OCI-LY1 (cell line): ENCODE results near the gene CHRM4.
A peak's percentile ranks its signal among the peaks of the same experiment; 100 is the strongest.

Experiments used
- H2AFZ ChIP-seq: fragments of 200-600 bp; sonication (generic), shearing (Covaris generic); 2 replicates; pipeline ENCODE4 v1.6.0; 2014; ENCODE audit warnings: antibody characterized with exemption, mild to moderate bottlenecking, low read length
- H3F3A ChIP-seq: fragments of 200-600 bp; sonication (generic), shearing (Covaris generic); 2 replicates; pipeline ENCODE4 v1.6.0; 2014; ENCODE audit warnings: mild to moderate bottlenecking, antibody characterized with exemption, low read length, moderate library complexity; ENCODE audit not compliant: insufficient read depth
- H3K27ac ChIP-seq: fragments of 200-600 bp; sonication (generic); 2 replicates; pipeline ENCODE4 v1.5.1; 2014; ENCODE audit warnings: low read length, mixed run types, mild to moderate bottlenecking, low read depth; ENCODE audit not compliant: poor library complexity, severe bottlenecking
- H3K27me3 ChIP-seq: fragments of 200-600 bp; sonication (generic); 2 replicates; pipeline ENCODE4 v1.6.0; 2014; ENCODE audit warnings: antibody characterized with exemption, mild to moderate bottlenecking, low read length, moderate library complexity; ENCODE audit not compliant: insufficient read depth
- H3K36me3 ChIP-seq: fragments of 200-600 bp; sonication (generic); 2 replicates; pipeline ENCODE4 v1.6.1; 2014; ENCODE audit warnings: mild to moderate bottlenecking, antibody characterized with exemption, low read length, moderate library complexity, mixed read lengths; ENCODE audit not compliant: insufficient read depth
- H3K4me1 ChIP-seq: fragments of 200-600 bp; sonication (generic); 2 replicates; pipeline ENCODE4 v1.5.1; 2014; ENCODE audit warnings: mild to moderate bottlenecking, low read length, moderate library complexity; ENCODE audit not compliant: insufficient read depth, severe bottlenecking
- H3K4me2 ChIP-seq: fragments of 200-600 bp; sonication (generic), shearing (Covaris generic); 2 replicates; pipeline ENCODE4 v1.6.1; 2014; ENCODE audit warnings: low read length
- H3K4me3 ChIP-seq: fragments of 200-600 bp; sonication (generic); 2 replicates; pipeline ENCODE4 v1.5.1; 2014; ENCODE audit warnings: low read length, low read depth, mild to moderate bottlenecking, mixed read lengths; ENCODE audit not compliant: poor library complexity, severe bottlenecking
- H3K79me2 ChIP-seq: fragments of 200-600 bp; shearing (Covaris generic); 2 replicates; pipeline ENCODE4 v1.6.1; 2016; ENCODE audit warnings: mixed run types, low read length, mixed read lengths; ENCODE audit not compliant: insufficient read depth
- H3K9ac ChIP-seq: fragments of 200-600 bp; sonication (generic), shearing (Covaris generic); 2 replicates; pipeline ENCODE4 v1.6.1; 2014; ENCODE audit warnings: mild to moderate bottlenecking, low read length, mixed read lengths
- H3K9me2 ChIP-seq: fragments of 200-600 bp; sonication (generic), shearing (Covaris generic); 2 replicates; pipeline ENCODE4 v1.6.1; 2014; ENCODE audit warnings: low read depth, mild to moderate bottlenecking, low read length, mixed read lengths
- H3K9me3 ChIP-seq: fragments of 200-600 bp; shearing (Covaris generic); 2 replicates; pipeline ENCODE4 v1.6.1; 2014; ENCODE audit warnings: low read length, mixed read lengths
- H4K20me1 ChIP-seq: fragments of 200-600 bp; sonication (generic), shearing (Covaris generic); 2 replicates; pipeline ENCODE4 v1.6.0; 2016; ENCODE audit warnings: mild to moderate bottlenecking, low read length; ENCODE audit not compliant: insufficient read depth
- CTCF ChIP-seq: fragments of 200-600 bp; sonication (generic), shearing (Covaris generic); IDR thresholded peaks from 2 replicates; pipeline ENCODE4 v1.5.1; 2017; ENCODE audit warnings: mild to moderate bottlenecking, antibody characterized with exemption, low read length, moderate library complexity, mixed read lengths
- EZH2 ChIP-seq: fragments of 200-600 bp; sonication (generic), shearing (Covaris generic); IDR thresholded peaks from 2 replicates; pipeline ENCODE4 v1.8.0; 2017; ENCODE audit warnings: borderline replicate concordance, mixed run types, mild to moderate bottlenecking, antibody characterized with exemption, low read length, moderate library complexity, mixed read lengths

Gene CHRM4

GRCh38 chr11:46370253-46370652 is 21.3 kb downstream of the CHRM4 start:
- Histone ChIP-seq H3K79me2 (no peaks in the 10 kb centered on the region), H3K36me3 (peaks cover 70% of the 10 kb centered on the region), H3K27ac (no peak overlapping the region), H3K4me3 (no peak overlapping the region), H3K4me1 (peaks cover 7% of the 10 kb centered on the region), H3K27me3 (no peaks in the 10 kb centered on the region), H4K20me1 (no peaks in the 10 kb centered on the region), H3K9me2 (no peaks in the 10 kb centered on the region), H3F3A (no peaks in the 10 kb centered on the region), H3K9me3 (no peaks in the 10 kb centered on the region), H2AFZ (no peak overlapping the region), H3K9ac (no peak overlapping the region), H3K4me2 (no peak overlapping the region)
- TF ChIP-seq EZH2, result no peak
- no peak for TF ChIP-seq CTCF

GRCh38 chr11:46369458-46370152 is 22.0 kb downstream of the CHRM4 start:
- Histone ChIP-seq H3K9ac (no peak overlapping the region), H3K9me3 (no peaks in the 10 kb centered on the region), H3K36me3 (peaks cover 64% of the 10 kb centered on the region), H3K27ac (no peak overlapping the region), H3K4me3 (no peak overlapping the region), H3K27me3 (no peaks in the 10 kb centered on the region), H3K9me2 (no peaks in the 10 kb centered on the region), H3K79me2 (no peaks in the 10 kb centered on the region), H3K4me1 (peaks cover 7% of the 10 kb centered on the region), H3F3A (no peaks in the 10 kb centered on the region), H4K20me1 (no peaks in the 10 kb centered on the region), H3K4me2 (no peak overlapping the region), H2AFZ (no peak overlapping the region)
- TF ChIP-seq CTCF (peak; percentile 84), EZH2 (no peak)

GRCh38 chr11:46367916-46368267 is 23.7 kb downstream of the CHRM4 start:
- H3K9ac ChIP-seq, result no peak overlapping the region
- no peaks in the 10 kb centered on the region for H3K9me2 ChIP-seq
- no peak overlapping the region for H3K27ac ChIP-seq
- H3K9me3 ChIP-seq, result no peaks in the 10 kb centered on the region
- no peaks in the 10 kb centered on the region for H4K20me1 ChIP-seq
- TF ChIP-seq EZH2, result no peak
- TF ChIP-seq CTCF, result no peak
- H3K4me2 ChIP-seq, result no peak overlapping the region
- peaks cover 1% of the 10 kb centered on the region; the same call in 1 of the 2 replicates for H3K79me2 ChIP-seq
- no peak overlapping the region for H2AFZ ChIP-seq
- H3F3A ChIP-seq, result no peaks in the 10 kb centered on the region
- H3K27me3 ChIP-seq, result no peaks in the 10 kb centered on the region
- peaks cover 52% of the 10 kb centered on the region; the same call in 1 of the 2 replicates for H3K36me3 ChIP-seq
- peaks cover 22% of the 10 kb centered on the region for H3K4me1 ChIP-seq
- H3K4me3 ChIP-seq, result no peak overlapping the region
